GM23338 (cell line): Measurements from ENCODE around the gene SRA1.

Experiments
- CREB1 ChIP-seq: fragments of 250-450 bp; sonication (Bioruptor Pico); IDR thresholded peaks from 2 replicates; pipeline ENCODE4 v1.5.0; 2020; ENCODE audit warnings: low read depth, mild to moderate bottlenecking, moderate library complexity
- CTCF ChIP-seq, 2 experiments: fragments of 200-600 bp in 1 of 2; sonication (generic) in 1 of 2; conservative IDR thresholded peaks; 2 replicates each; pipeline versions ENCODE4 v1.5.1 to v1.6.1; 2016 to 2017; ENCODE audit warnings: antibody characterized with exemption in 2 of 2, low read depth in 2 of 2, mild to moderate bottlenecking in 2 of 2, moderate library complexity in 1 of 2
- ETS1 ChIP-seq: IDR thresholded peaks from 2 replicates; pipeline ENCODE4 v1.6.1; 2016; ENCODE audit warnings: antibody characterized with exemption
- EZH2 ChIP-seq: fragments of 200-600 bp; sonication (generic); IDR thresholded peaks from one replicate; pipeline ENCODE4 v1.8.0; 2017; ENCODE audit warnings: antibody characterized with exemption, mild to moderate bottlenecking, low read depth; ENCODE audit not compliant: unreplicated experiment
- EZH2phosphoT487 ChIP-seq: fragments of 200-600 bp; sonication (generic); IDR thresholded peaks from one replicate; pipeline ENCODE4 v1.8.1; 2018; ENCODE audit warnings: antibody characterized with exemption; ENCODE audit not compliant: unreplicated experiment
- JUNB ChIP-seq: IDR thresholded peaks from one replicate; pipeline ENCODE4 v1.6.1; 2016; ENCODE audit warnings: antibody characterized with exemption; ENCODE audit not compliant: unreplicated experiment
- POLR2AphosphoS5 ChIP-seq: IDR thresholded peaks from 2 replicates; pipeline ENCODE4 v1.6.1; 2016; ENCODE audit warnings: antibody characterized with exemption, low read depth
- REST ChIP-seq: IDR thresholded peaks from one replicate; pipeline ENCODE4 v1.6.1; 2018; ENCODE audit warnings: antibody characterized with exemption; ENCODE audit not compliant: unreplicated experiment
- STAT1 ChIP-seq: IDR thresholded peaks from one replicate; pipeline ENCODE4 v1.6.1; 2016; ENCODE audit warnings: antibody characterized with exemption; ENCODE audit not compliant: unreplicated experiment
- ZNF114 ChIP-seq: fragments of 250-450 bp; sonication (Bioruptor Pico); IDR thresholded peaks from 2 replicates; pipeline ENCODE4 v1.5.0; 2020; ENCODE audit warnings: mild to moderate bottlenecking, moderate library complexity
- ZNF462 ChIP-seq: fragments of 250-450 bp; sonication (Bioruptor Pico); IDR thresholded peaks from 2 replicates; pipeline ENCODE4 v1.5.0; 2020; ENCODE audit warnings: mild to moderate bottlenecking, moderate library complexity

GRCh38 chr5:140502834-140503233, 54.4 kb downstream of the SRA1 start:
- TF ChIP-seq CTCF (conservative IDR thresholded peaks at IDR 0.05; ENCODE audit: low read depth in 2 of 2) (no peak), REST (no peak), EZH2phosphoT487 (no peak), POLR2AphosphoS5 (no peak), EZH2 (no peak), STAT1 (no peak), CREB1 (CRISPR knock-in tag) (no peak), ETS1 (no peak), JUNB (no peak), ZNF114 (CRISPR knock-in tag) (no peak), ZNF462 (no peak)
